ENCODE data around the gene MLLT10. TPM values are rescaled to one million over a fixed set of nuclear protein-coding genes. Genes with fewer than 3 reads are reported as not detected.

Gene MLLT10
- total RNA-seq, 1 donor from 2014 or later, result 35.9 TPM

DNA sequence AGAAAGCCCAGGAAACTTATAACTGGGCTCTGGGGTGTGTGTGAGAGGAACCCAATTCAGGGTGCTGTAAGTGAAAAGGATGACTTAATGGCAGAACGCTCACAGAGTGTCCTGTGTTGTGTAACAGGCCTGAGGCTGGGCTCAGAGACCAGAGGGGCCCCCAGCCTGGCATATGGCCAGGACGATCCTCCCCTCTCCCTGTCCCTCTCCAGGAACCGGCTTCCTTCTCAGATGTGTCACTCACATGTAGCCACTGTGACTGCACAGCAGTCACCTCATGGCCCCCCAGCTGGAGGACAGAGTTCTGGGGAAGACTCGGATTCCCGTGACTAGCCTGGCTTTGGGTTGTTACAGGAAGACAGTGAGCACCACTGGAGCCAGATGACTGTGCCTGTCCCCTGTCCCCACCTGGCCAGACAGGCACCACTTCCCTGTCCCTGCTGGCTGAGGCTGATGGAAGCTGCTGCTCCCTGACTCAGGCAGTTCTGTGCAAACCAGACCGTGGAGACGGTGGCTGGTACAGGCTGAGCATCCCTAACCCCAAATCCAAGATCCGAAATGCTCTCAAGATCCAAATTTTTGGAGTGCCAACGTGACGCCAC, 220.5 kb downstream of the MLLT10 start:
- DNase-seq (ENCODE audit: low spot score in 2 of 2) (no peak), FAIRE-seq (no peak)

DNA sequence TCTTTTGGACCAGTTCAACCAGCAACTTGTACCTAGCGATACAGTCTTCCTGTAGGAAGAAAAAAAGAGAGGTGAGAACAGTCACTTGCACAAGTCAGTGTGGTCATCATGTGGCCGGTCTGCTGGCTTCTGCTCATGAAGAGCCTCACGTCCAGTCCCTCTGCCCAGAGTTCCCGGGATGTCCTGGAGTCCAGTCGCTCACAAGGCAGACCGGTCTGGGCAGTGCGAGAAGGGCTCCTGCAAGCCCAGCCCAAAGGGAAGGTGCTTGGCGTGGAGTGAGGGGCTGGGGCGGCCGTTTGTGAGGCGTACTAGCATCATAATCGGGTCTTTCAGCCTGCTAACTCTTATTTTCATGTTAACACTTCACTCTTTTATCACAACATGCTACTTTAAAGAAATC, 222.7 kb downstream of the MLLT10 start:
- DNase-seq (ENCODE audit: low spot score in 2 of 2) (no peak), FAIRE-seq (no peak)

DNA sequence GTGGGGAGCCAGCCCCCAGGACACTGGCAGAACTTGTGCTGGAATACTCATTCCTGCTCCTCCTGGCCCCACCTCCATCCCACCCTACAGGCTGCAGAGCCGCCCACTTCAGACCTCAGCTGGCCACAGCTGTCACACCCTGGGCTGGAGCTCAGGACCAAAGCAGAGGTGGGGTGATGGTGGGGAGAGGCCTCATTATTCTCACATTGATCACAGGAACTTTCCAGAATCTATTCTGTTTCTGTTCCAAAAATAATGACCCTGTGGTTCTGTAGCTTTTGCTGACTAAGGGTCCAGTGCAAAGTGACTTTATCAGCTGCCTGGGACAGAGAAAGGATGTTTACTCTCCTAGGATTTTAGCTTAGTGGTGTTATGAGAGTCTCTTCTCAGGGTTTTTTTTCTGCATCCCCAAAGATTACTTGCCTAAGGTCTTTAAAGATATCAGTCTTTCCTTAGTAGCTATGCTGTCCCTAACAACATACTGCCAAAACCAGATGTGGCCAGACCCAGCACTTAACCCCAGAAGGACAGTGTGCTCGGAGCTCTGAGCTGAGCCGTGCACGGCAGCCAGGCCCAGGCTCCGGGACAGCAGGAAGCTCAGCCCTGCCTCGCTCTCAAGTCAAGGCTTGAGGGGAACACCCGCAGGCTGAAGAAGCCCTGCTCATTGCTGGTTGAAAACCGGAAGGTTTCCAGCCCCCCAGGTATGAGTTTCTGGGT, 223.3 kb downstream of the MLLT10 start:
- FAIRE-seq (no peak), DNase-seq (ENCODE audit: low spot score in 2 of 2) (no peak)

DNA sequence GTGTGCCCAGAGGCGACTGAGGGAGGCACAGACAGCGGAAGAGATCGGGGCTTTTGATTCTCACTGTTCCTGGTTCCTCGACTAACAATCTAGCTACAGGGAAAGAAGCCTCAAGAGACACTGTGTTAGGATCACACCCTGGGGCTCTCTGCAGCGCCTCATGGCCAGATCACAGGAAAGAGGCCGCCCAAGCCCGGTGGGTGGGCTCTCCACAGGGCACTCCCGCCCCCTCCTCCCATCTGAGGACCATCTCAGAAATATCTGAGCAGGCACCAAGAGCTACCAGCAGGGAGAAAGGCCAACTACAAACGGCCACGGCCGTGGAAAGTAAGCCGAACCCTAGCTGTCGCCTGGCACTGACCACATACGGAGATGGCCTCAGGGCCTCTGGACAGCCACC, 224.2 kb downstream of the MLLT10 start:
- no peak for DNase-seq (ENCODE audit: low spot score in 2 of 2)
- no peak for FAIRE-seq

DNA sequence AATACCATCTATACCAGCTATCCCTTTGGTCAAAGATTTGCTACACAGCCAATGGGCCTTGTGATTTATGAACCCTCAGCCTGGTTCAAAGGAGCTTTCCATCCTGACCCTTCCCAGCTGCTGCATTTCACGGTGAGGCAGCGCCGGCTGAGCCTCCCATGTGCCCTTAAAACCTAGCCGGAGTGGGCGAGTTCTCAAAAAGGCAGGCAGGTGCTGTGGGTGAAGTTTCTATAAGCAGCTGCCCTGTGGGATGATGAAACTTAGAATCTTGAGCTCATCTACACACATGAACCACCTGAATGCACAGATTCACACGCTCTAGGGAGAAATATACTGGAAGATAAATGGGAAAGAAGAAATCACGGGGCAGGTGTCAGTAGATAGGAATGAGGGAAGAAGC, 224.7 kb downstream of the MLLT10 start:
- FAIRE-seq (no peak), DNase-seq (ENCODE audit: low spot score in 2 of 2) (no peak)

DNA sequence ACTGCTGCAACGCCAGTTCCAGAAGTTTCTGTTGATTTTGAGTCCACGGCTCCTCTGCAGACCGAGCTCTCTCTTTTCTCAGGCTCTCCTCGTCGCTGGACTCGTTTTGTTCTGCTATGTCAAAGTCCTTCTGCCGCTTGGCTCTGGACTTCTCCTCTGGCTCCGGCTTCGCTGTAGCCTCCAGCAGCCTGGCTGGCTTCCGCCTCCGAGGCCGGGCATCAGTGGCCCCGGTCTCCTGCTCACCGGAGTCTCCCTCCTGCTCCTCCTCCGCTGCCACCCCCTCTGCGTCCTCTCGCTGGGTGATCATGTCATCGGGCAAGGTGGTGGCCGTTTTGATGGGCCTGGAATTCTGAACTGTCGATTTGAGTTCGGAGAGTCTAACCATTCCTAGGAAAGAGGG, 225.2 kb downstream of the MLLT10 start:
- FAIRE-seq (no peak), DNase-seq (ENCODE audit: low spot score in 2 of 2) (no peak)

DNA sequence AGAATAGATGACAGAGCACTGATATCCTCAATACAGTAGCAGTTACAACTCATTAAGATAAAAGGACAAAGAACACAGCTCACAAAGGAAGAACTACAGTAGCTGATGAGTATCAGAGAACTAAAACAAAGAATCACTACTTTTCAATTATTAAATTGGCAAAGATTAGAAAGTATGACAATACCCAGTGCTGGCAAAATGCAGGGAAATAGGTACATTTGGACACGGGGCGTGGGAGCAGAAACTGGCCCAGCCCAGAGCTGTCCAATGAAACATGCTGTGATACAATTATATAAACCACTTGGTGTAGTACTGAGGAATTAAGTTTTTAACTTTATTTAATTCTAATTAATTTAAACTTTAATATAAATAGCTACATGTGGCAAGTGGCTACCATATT, 226.3 kb downstream of the MLLT10 start:
- no peak for DNase-seq (ENCODE audit: low spot score in 2 of 2)
- no peak for FAIRE-seq

DNA sequence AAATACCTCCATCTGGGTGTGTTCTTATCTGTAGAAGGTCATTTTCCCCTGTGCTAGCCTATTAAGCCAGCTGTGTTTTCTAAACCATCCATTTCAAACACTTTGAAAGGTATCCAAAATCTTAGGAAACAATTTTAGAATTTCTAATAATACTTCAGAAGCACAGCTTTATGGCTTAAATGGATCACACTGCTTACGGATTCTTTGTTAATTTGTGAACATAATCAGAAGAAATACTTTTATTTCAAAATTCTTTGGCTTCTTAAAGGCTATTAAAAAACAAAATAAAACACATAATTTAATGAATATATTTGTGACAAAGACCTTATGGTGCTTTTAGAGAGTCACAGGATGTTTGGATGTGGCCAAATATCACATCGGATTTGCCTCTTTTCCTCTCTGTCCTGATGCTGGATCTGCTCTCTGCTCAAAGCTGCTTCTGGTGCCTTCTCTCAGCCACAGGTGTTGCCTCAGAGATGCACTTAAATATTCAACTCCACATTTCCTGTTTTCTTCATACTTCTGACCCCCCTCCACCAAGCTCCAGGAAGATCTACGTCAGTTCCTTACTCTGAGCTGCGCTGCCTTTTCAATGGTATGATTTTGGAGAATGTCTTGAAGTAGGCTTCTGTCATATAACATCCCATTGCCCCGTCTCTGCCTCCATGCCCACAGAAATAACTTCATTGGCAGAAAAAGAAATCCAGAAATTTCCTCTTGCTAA, 230.6 kb downstream of the MLLT10 start:
- FAIRE-seq (no peak), DNase-seq (ENCODE audit: low spot score in 2 of 2) (no peak)

DNA sequence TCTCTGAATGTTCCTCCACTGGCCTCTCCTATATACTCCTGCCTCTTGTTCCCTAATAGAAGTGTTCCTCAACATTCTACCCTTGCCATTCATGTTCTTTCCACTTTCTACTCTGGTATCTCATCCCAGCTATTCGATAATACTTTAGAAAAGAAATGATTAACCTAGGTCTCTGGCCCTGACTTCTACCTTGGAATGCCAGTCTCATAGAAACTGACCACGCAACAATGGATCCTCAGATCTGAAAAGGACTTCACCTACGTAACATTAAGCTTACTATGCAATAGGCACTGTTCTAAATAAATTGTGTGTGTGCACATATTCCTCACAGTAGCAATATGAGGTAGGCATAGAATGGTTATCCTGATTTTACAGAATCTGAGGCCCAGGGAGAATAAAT, 235.0 kb downstream of the MLLT10 start:
- DNase-seq (ENCODE audit: low spot score in 2 of 2) (no peak), FAIRE-seq (no peak)

DNA sequence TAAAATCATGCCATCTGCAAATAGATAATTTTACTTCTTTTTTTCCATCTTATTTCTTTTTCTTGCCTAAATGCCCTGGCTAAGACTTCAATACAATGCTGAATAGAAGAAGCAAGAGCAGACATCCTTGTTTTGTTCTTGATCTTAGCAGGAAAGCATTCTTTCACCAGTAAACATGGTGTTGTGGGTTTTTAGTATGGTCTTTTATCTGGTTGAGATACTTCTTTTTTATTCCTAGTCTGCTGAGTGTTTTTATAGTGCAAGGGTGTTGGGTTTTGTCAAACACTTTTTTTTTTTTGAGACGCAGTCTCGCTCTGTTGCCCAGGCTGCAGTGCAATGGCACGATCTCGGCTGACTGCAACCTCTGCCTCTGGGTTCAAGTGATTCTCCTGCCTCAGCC, 237.2 kb downstream of the MLLT10 start:
- no peak for DNase-seq (ENCODE audit: low spot score in 2 of 2)
- no peak for FAIRE-seq

DNA sequence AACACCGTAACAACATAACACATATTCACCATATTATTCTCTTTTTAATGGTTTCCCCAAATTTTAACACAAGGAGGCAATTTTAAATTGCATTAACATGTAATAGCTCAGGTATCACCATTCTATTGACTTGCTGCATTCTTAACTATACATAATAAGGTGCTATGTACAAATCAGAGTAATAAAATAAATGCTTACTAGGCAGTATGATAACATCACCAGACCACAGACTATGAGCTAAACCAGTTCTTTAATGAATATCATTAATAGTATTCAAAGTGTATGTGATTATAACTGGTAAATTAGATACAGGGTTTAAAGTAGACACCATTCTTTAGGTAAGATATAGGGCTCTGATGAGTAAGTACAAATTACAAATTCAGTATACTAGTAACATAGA, 242.9 kb downstream of the MLLT10 start:
- FAIRE-seq (no peak), DNase-seq (ENCODE audit: low spot score in 2 of 2) (no peak)

DNA sequence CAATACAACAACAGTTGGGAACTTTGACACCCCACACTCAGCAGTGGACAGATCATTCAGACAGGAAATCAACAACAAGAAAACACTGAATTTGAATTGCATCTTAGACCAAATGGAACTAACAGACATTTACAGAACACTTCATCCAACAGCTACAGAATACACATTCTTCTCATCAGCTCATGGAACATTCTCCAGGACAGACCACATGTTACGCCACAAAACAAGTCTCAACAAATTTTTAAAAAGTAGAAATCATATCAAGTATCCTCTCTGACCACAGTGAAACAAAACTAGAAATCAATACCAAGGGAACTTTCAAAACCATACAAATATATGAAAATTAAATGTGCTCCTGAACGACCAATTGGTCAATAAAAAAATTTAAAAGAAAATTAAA, 257.2 kb downstream of the MLLT10 start:
- no peak for FAIRE-seq
- DNase-seq (ENCODE audit: low spot score in 2 of 2), result no peak

Small RNA genes lying within 50 kb of the gene (small RNA-seq; reads per million reads assigned to genes)
- gene MIR1915, result 0.20 reads per million
- not detected for gene RN7SKP219
- not detected for gene RNU6-1141P
- gene RNU6-306P, result not detected

Other genes starting within 250 kb of the MLLT10 start
- gene SKIDA1, start 8.6 kb upstream of the MLLT10 start, total RNA-seq, result 11.0 TPM